HG03354 (cell line): ENCODE results near the gene LILRA6.
"Not testable (repeated sequence)": the region's sequence is repeated elsewhere in the genome, so short reads cannot be mapped to it uniquely, and the experiment has no call there.

ENCODE experiments used
- ATAC-seq: cut with Tn5 transposase; IDR thresholded peaks from one replicate; pipeline ENCODE4 v1.9.1; 2021; ENCODE audit warnings: mild to moderate bottlenecking; ENCODE audit not compliant: unreplicated experiment, poor library complexity, severe bottlenecking

LILRA6 gene

DNA sequence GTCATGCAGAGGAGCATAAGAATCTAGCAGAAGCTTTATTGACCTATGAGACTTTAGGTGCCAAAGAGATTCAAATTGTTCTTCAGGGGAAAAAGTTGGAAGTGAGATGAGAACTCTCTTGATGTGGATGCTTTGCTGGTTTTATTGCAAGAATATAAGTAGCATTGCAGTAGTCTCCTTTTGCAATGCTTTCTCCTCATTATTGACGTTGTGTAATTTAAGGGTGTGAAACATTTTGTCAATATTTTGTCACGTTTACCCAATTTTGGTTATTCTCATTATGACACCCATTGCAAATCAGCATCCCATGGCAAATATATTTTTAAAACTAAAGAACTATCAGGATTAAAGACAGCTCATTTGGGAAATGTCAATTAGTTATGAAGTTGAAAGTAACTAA, 26.3 kb upstream of the LILRA6 start:
- ATAC-seq, result no peak

DNA sequence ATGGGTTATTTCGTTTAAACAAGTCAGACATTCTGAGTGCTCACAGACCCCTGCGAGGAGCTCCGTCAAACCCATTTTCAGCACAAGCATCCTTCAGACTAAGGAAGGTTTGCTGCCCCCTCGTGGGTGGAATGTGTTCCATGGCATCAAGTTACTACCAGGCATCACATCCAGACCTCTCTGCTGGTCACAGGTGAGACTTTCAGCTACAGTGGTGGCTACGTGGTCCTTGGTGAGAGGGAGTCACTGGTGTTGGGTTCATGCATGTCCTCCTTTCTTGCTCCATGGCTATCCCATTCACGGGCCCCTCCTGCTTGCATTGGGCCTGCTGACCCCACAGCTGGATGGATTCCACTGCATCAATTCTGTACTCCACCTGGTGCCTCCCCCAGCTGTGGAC, 23.5 kb upstream of the LILRA6 start:
- no peak for ATAC-seq

DNA sequence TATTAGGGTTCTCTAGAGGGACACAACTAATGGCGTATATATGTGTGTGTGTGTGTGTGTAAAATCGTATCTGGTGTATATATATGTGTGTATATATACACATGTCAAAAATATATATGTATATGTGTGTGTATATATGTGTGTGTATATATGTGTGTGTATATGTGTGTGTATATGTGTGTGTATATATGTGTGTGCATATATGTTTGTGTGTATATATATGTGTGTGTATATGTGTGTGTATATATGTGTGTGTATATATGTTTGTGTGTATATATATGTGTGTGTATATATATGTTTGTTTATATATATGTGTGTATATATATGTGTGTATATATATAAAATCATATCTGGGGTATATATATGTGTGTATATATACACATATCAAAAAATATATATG, 19.9 kb upstream of the LILRA6 start:
- no peak for ATAC-seq

DNA sequence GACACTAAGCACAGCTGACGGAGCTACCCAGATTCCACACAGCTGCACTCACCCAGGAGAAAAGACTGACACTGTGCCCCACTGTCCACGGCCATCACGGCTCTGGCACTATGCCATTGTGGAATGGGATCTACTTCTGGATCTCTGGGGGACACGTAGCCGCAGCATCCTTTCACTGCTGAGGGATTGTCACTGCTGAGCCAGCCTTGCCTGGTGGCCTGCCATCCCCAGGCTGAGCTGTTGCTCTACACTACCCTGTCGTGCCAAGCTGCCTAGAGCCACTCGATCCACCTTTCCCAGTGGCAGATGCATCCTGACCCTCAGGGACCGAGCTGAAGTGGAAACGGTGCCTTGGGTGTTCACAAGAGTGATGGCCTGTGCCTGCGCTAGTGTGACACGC, 19.5 kb upstream of the LILRA6 start:
- no peak for ATAC-seq

DNA sequence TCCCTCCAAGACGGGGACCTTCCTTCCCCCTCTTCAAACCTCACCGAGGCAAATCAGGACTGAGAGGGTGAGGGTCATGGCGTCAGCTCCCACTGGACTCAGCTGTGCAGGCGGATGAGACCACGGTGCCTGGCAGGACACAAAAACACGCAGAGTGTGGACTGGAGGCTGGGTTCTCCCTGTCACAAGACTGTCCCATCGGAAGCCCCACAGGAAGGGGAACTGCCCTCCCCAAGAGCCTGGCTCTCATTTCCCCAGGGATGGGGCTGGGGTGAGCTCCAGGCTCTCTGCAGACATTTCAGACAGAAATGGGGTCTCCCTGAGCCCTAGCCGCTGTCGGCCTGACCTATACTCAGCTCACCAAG, 14.5 kb upstream of the LILRA6 start, which contains the start of gene LILRB5:
Gene LILRB5 (minus strand): TSS at position 158 of the 365 bp plus-strand sequence. CDS start 80 bp downstream, at position 78.
- ATAC-seq, result no peak

DNA sequence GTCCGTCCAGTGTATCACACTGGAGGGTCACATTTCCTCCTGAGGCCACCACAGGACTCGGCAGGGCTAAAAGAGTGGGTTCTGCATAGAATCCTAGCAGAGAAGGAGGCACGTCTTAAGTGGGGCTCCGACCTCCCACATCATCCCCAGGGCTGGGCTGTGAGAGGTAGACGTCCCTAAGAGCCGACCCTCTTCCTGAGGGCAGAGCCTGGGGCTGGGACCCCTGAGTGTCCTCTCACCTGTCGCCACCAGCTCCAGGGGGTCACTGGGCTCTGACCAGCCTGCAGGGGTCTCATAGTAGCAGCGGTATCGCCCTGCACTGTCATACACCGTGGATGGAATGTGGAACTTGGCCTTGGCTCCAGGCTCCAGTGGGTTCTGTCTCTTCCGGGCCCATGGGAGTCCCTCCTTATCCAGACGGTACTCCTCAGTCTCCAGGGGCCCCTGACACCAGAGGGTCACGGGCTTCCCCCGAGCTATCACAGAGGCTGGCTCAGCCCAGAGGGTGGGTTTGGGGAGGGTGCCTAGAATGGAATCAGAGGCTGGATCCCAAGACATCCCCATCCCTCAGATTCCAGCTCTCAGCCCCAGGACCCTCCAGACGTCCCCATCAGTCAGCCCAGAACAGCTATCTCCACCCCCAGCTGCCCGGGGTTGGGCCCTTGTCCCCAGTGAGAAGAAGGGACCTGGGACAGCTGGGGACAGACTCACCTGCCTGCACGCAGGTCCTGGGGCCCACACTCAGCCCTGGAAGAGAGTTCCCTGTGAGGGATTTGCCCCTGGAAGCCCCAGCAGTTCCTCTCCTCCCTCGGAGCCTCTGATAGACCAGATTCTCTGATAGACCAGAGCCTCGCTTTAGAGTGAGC, 13.9 kb upstream of the LILRA6 start:
- no peak for ATAC-seq

DNA sequence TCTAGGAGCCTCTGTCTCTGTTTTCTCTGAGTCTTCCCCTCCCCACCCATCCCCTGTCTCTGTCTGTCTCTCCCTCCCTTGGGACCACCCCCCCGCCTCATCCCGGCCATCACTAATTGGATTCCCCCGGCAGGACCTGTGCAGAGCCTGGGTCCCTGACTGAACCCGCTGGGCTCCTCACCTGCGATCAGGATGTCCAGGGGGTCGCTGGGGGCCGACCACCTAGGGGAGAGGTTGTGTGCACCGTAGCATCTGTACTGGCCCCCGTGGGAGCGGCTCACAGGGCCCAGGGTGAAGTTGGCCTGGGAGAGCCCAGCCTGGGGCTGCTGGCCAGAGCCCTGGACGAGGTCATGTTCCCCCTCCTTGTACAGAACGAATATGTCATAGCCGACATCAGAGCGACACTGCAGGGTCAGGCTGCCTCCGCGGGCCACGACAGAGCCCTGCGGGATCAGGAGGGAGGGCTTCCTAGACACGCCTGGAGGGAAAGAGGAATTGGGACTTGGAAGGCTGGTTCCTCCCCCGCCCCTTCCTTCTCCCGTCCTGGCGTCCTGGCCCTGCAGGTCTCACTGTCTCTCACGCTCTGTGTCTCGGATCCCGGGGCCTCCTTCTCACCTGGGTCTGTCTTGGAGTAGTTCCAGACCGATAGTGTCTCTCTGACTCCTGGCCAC, 12.7 kb upstream of the LILRA6 start:
- ATAC-seq, result no peak

DNA sequence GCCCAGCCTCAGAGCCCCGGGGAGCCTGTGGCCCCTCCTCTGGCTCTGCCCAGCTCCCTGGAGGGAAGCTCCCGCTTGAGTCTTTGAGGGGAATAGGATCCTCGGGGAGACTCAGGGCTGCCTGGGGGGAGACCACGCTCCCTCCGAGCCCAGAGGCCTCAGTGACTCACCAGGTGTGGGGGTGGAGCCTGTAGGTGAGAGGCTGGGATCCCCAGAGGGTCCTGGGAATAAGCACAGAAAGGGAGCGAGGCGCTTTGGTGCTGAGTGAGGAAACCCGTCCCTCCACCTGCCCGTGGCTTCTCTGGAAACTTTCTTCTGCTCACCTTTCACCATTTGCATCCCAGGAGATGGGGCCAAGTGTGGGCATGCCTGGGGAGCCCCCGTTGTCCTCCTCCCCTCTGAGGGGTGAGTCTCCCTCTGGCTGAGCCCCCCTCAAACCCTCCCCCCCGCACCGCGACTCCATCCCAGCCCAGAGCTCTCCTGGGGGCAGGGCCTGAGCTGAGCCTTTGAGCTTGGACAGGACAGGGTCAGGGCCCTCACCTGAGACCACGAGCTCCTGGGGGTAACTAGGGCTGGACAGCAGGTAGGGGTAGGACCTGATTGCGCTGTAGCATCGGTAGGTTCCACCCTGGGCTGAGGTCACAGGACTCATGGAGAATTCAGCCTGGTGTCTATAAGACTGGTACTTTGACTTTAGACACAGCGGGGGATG, 11.8 kb upstream of the LILRA6 start:
- no peak for ATAC-seq

DNA sequence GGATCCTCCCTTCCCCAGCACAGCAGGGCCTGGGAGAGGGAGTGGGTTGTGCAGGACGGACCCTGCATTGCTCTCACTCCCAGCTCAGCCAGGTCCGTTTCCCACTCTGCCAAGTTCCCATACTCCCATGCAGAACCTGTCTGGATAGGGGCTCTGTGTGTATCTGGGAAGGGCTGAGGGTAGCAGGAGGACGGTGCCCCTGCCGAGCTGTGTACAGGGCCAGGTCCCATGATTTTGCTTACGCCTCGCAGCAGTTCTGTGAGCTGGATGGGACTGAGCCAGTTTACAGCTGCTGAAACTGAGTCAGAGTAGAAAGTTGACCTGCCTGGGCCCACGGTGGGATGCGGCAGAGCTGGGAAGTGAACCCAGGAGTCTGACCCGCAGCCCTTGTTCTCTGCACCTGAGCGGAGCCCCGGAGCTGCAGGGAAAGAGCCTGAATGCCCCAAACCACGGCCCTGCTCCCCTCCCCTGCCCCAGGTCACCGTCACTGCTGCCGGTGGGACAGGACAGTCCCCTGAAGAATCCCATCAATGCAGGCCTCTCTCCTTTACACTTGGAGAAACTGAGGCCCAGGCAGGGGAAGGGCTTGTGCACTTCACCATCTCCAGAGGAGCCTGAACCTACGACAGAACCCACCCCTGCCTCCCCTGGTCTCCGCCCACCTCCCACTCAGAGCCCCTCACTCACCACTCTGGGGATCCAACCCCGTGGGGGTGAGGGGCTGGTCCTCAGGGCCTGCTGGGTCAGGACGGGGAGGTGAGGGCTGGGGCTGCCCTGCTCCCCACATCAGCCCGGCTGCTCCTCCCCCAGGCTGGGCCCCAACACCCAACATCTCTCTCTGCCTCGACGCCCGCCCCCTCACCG, 11.0 kb upstream of the LILRA6 start:
- no peak for ATAC-seq

DNA sequence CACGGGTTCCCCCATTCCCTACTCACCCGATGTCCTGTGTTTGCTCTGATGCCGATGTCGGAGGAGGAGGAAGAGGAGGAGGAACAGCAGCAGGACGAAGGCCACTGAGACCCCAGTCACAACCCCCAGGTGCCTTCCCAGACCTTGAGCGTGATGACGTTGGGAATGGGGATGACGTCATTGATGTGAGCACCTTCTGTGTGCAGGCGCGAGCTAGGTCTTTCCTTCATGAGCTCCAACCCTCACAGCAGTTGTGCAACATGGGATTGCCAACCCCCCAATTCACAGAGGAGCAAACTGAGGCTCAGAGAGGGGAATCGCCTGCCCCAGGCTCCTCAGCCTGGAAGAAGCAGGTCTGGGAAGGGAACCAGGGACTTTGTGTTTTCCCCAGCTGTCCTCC, 10.3 kb upstream of the LILRA6 start:
- no peak for ATAC-seq

DNA sequence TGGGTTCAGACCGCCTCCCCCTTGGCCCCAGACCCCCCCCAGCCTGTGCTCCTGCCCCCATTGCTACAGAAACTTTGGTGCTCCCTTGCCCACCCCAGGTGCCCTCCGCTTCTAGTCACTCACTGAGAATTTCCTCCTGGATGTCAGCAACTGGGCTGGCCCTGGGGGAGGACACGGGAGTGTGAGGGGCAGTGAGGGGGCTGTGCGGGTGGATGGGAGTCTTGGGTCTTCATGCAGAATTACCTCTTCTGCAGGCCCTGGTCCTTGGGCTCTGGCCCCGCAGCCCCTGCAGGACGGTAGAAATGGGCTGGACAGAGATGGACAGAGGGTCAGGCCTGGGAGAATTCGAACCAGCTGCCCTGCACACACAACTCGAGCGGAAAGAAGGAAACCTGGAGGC, 9.7 kb upstream of the LILRA6 start:
- ATAC-seq, result no peak

DNA sequence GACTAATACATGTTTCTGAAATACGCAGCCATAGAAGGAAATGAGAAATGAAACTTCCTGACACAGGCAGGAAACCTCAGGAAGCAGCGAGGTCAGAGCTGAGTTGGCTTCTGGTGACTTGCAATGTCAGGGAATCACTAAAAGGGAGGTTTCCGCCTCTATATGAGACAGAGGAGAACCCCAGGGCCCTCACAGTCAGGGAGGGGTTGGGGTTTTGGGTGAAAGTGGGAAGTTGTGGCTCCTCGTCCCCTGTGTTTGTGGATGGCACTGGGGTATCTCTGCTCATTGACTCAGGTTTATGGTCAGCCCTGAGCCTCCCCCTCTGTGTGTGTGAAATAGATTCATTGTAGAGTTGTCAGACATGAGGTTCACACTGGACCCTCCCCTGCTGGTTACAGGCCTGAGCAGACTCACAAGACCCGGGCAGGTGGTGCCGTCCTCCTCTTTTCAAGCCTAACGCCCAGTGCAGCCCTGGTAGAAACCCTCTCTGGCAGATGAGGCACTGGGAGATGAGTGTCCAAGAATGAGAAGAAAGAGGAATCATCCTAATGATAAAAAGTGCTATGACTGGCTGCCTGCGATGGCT, 5.5 kb upstream of the LILRA6 start:
- ATAC-seq, result no peak

DNA sequence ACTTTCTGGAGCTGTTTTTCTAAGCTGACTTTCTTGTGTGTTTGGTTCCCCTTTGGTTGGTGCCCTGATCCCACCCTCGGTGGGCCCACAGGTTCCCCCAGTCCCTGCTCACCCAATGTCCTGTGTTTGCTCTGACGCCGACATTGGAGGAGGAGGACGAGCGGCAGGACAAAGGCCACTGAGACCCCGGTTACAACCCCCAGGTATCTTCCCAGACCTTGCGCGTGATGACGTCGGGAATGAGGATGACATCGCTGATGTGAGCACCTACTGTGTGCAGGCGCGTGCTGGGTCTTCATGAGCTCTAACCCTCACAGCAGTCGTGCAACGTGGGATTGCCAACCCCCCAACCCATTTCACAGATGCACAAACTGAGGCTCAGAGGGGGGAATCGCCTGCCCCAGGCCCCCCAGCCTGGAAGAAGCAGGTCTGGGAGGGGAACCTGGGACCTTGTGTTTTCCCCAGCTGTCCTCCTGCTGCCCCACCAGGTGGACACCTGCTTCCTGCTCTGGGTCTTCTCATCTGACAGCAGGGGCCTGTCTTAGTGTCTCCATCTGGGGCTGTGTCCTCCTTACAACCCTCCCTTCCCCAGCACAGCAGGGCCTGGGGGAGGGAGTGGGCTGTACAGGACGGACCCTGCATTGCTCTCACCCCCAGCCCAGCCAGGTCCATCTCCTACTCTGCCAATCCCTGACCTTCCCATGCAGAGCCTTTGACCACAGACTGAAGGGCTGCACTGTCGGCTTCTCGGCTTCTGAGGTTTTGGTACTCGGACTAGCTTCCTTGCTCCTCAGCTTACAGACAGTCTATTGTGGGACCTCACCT, 4.7 kb upstream of the LILRA6 start:
- no peak for ATAC-seq

DNA sequence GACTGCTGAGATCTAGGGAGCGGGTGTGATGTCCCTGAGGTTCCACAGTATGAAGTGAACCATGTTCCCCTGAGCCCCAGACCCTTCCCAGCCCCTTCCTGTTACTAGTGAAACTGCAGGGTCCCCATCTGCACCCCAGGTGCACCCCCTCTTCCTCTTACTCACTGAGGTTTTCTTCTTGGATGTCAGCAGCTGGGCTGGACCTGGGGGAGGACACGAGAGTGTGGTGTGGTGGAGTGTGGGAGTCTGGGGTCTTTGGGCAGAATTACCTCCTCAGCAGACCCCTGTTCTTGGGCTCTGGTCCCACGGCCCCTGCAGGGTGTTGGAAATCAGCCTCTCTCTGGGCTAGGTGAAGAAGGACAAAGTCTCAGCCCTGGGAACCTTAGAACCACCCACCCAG, 3.3 kb upstream of the LILRA6 start:
- no peak for ATAC-seq

DNA sequence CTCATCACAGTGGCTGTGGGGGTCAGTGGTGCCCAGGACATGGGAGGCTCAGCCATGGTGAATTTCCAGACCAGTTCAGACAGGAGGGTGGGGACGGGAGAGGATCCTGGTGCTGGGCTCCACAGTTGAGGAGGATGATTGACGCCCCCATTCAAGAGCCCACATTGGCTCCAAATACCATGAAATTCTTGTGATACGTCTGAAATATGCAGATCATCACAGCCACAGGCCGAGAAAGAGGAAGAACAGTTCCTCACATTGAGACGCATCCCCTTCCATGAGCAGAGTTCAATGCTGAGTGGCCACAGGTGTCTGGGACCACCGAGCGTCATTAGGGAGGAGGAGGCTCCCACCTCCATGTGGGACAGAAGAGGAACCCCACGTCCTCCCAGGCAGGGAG, 1.2 kb upstream of the LILRA6 start:
- not testable (repeated sequence) for ATAC-seq

DNA sequence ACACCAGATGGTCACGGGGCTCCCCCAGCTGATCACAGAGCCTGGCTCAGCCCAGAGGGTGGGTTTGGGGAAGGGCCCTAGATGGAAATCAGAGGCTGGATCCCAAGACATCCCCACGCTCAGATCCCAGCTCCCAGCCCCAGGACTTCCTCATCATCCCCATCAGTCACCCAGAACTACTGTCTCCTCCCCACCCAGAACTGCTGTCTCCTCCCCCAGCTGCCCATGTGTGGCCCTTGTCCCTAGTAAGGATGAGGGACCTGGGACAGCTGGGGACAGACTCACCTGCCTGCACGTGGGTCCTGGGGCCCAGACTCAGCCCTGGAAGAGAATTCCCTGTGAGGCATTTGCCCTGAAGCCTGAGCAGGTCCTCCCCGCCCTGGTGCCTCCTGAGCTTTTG, 356 bp downstream of the LILRA6 start:
- not testable (repeated sequence) for ATAC-seq

DNA sequence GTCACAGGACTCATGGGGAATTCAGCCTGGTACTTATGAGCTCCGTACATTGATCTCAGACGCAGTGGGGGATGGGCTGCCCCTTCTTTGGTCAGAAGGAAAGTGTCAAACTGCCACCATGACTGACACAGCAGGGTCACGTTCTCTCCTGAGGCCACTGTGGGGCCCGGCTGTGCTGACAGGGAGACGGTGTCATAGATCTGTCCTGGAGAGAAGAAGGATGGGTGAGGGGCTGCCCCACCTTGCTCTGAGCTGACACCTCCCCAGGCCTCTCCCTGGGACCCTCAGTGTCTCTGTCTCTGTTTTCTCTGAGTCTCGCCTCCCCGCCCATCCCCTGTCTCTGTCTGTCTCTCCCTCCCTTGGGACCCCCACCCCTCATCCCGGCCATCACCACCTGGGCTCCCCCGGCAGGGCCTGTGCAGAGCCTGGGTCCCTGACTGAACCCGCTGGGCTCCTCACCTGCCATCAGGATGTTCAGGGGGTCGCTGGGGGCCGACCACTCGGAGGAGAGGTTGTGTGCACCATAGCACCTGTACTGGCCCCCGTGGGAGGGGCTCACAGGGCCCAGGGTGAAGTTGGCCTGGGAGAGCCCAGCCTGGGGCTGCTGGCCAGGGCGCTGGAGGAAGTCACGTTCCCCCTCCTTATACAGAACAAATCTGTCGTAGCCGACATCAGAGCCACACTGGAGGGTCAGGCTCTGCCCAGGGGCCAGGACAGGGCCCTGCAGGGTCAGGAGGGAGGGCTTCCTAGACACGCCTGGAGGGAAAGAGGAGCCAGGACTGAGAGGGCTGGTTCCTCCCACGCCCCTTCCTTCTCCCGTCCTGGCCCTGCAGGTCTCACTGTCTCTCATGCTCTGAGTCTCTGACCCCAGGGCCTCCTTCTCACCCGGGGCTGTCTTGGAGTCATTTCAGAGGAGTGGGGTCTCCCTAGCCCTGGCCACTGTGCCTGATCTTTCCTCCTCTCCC, 1.9 kb downstream of the LILRA6 start:
- not testable (repeated sequence) for ATAC-seq
